ENCODE results near the gene KRT73.

The KRT73 gene

DNA sequence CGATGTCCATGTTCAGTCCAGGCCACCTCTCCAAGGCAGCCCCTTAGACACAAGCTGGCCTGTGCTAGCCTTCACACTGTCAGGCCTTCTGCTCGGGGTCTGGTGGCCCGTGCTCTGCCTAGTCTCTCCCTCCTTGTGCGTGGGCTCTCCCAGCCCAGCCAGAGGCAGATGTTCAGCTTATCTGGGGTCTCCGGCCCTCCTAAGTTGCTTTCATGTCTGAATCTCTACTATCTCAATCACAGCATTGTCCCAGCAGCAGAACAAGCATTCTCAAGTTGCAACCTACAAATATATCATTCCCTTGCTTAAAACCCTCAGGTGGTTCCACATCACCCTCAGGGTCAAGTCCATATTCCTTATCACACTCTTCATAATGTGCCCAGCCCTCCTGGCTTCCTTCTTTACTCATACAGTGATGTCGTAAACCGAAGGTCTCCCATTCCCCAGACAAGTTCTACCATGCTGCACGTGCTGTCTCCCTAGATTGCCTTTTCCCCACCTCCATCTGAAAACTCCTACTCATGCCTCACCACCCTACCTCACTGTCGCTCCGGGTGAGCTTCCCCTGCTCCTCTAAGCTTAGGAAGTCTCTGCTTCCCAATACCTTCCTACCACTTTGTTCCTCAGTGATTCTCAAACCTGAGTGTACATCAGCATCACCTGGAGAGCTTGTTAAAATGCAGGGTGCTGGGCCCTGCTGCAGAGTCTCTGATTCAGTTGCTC lies 1.5 kb downstream of the KRT73 start:
- no peak for FAIRE-seq

GRCh38 chr12:52615912-52616311 lies 2.4 kb downstream of the KRT73 start:
- FAIRE-seq = no peak

GRCh38 chr12:52615208-52615868 lies 3.0 kb downstream of the KRT73 start:
- FAIRE-seq = no peak

DNA sequence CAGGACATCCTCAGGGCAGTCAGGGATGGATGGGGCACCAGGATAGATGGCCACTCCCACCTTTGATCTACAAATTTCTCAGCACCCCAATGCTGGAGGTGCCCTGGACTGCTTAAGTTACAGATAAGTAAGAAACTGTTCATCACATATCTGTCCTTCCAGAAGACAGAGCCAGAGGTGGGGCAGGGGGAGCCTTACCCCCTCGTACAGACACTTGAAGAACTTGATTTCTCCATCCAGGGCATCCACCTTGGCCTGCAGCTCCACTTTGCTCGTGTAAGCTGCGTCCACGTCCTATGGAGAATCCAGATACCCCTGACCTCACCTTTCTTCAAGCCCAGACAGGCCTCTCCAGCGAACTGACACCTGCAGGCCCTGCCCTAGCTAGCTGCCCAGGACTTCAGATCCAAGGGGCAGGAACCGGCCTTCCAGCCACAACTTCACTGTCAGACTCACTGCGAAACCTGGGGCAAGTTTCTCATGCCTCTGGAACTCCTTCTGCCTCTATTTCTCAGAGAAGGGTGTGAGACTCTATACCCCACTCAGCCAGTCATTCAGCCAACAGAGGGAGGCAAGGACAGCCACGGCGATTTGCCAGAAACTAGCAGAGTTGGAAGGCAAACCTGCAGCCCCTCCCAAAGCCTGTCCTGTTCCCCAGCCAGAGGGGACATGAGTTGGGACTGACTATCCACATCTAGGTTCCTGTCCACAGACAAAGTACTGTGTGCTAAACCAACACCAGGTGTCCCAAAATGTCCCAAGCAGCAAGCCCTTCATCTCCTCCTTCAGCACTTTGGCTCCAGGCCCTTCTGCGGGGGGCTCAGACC lies 3.8 kb downstream of the KRT73 start:
- FAIRE-seq = no peak

- no peak for FAIRE-seq
Measured at GRCh38 chr12:52613384-52614030, 4.9 kb downstream of the KRT73 start.

DNA sequence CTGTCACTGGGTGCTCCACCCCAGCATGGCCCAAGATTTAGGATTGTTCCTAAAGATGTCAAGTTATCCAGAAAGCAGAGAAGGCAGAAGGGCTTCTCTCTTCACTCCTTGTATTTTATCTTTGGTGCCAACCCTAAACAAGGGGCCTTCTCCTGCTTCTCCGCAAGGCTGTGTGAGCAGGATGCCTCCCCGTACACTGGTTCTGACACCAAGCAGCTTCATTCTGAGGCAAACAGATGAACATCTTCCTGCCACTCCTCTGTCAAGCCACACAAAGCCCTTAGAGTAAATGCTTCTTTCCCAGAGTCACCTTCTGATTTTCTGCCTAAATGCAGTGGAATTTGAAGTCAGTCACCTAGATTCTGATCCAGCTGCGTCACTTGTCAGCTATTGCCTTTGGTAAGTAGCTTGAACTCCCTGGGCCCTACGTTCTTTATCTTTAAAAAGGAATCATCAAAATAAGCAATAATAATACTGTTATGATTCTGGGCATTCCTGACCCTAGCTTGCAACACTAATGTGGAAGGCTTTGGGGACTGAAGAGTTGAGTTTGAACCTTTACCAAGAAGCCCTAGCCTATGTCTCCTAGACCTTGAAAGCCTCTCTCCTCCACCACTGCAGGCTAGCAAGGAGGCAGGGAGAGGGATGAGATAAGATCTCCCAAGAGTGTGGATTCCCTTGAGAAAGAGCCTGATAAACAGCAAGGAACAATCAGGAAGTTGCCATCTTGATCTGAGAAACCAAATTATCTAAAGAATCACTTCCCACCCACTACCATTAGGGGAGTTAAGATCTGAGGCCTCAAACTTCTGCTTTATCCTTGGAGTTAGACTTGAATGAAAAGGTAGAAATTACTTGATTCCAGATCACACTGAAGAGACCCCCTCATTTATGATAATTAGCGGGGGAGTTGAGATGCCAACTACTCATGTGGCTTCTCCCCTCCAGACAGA lies 5.7 kb downstream of the KRT73 start:
- FAIRE-seq = no peak

- no peak for FAIRE-seq
Measured at GRCh38 chr12:52611080-52611468, 7.3 kb downstream of the KRT73 start.

GRCh38 chr12:52608826-52609630 lies 9.3 kb downstream of the KRT73 start:
- no peak for FAIRE-seq

DNA sequence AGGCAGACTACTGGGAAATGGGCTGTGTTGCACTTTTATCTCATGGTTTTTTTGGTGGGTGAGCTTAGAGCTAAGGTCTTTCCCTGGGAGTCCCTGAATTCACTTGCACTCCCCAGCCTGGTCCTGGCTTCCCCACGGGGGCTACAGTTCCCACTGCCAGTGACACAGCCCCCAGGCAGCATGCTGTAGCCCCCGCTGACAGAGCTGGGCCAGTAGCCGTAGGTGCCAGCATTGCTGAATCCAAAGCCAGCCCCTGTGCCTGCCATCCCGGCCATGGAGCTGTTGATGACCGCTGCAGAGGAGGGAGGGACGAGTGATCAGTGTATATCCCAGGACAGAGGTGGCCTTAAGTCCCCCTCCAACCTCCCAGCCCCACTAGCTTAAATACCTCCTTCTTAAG lies 10.2 kb downstream of the KRT73 start:
- no peak for FAIRE-seq

- no peak for FAIRE-seq
Measured at GRCh38 chr12:52607314-52607713, 11.0 kb downstream of the KRT73 start.

DNA sequence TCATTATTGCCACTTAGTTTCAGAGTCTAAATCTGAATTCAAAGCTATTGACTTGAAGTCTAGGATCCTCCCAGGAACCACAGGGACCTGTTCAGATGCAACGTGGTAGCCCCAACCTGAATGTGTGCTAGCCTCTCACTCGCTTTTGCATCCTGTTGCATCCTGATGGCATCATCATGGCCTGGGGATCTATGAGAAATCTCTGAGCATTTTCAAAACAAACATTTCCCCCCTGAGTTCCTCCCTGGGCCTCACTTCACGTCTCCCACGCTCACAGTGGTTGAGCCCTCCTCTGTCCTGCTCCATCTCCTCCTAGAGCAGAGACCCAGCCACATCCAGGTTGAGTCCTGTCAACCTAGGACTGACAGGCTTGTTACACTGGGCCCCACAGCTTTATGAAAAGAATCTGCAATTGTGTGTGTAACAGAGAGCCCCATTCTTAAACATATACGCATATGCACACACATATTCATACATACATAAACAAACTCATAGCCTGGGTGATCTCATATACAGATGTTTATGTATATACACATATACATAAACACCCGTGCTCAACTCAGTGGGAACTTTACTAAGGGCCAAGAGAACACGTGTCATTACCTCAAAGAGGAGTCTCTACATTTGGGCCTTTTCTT lies 11.7 kb downstream of the KRT73 start:
- FAIRE-seq = no peak

DNA sequence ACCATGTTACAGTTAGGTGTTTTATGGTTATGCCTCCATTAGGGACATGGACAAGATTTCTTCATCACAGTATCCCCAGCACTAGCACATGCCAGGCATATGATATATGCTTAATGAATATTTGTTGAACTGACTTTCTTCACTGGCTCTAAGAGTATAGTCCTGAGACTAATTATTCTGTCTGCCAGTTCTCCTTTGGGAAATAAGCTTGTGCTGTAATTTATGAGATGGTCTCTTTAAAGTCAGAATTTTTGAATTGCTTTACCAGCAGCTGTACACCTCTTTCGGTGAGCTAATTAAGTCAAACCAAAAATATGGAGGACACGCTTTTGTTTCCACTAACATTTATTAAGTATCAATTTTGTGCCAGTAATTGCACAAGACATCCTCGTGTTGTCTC lies 12.3 kb downstream of the KRT73 start:
- FAIRE-seq = no peak

- no peak for FAIRE-seq
Measured at GRCh38 chr12:52605542-52605941, 12.8 kb downstream of the KRT73 start.

GRCh38 chr12:52604859-52605258 lies 13.5 kb downstream of the KRT73 start:
- no peak for FAIRE-seq

DNA sequence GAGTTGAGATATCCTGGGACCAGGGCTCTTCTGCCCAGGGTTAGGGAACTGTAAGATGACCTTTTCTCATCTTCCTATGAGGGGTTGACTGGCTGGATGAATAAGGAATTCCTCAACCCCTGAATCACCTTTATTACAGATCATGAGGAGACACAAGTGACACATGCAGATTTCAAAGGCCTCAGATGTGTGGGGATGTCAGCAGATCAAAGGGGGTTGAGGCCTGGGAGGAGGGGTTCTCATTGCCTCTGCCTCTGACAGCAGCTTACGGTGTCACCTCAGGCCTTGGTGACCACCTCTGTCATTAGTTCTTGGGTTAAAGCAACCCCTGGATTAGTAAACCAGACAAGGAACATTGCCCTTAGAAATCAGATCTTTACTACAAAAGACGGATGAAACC lies 15.0 kb downstream of the KRT73 start:
- FAIRE-seq = no peak

DNA sequence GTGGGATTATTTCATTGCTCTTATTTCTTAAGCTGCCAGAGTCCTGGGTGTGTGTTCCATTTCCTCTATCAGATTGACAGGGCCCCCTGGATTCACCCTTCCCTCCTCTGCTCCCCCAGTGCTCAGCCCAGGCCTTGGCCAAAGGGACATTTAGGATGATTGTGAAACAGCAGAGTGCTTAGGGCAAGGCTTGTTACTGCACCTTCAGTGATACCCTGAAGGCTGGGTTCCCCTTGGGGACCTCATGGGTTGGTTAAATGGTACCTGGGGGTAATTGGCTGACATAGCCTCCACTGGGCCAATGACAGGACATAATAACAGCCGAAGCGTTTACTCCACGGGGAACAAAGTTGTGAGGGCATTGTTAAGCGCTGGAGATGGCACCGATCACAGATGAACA lies 15.8 kb downstream of the KRT73 start:
- FAIRE-seq = no peak

DNA sequence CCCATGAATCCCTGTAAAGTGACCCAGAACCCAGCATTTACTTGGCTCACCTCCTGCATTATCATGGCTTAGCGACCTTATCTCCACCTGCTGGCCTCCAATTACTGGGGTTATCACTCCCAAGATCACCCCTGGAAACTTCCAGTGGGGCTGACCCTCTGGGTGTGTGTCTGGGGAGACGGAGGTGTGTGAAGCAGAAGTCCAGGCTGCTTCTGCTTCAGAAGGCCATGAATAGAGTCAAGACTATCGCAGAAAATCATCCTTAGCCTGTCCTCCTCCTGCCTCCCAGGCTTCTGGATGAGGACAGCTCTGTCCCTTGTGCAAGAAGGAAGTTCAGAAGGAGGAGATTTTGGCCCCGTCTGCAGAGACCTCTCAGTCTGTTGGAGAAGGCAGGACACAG lies 16.7 kb downstream of the KRT73 start:
- FAIRE-seq = no peak

DNA sequence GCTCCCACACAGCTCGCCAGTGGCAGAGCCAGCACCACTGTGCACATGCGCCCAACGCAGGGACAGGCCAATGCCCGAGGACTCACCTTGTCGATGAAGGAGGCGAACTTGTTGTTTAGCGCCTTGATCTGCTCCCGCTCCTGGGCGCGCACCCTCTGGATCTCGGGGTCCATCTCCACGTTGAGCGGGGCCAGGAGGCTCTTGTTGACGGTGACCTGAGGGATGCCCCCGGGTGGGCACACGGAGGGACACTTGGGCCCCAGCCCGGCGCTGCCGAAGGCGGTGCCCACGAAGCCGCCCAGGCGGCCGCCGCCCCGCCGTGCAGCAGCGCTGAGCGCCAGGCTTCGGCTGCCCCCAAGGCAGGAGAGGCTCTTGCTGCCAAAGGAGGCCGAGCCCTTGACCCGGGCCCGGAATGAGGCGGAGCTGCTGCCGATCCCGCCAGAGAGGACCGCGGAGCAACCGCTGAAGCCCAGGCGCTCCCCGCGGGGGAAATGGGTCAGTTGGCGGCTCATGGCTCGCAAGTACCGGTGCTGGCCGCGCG lies 17.3 kb downstream of the KRT73 start, which contains the start of gene KRT72:
TSS of gene KRT72 (minus strand) at position 523 of the 541 bp plus-strand sequence. CDS start at position 512, 11 bp downstream.
- FAIRE-seq = no peak

- no peak for FAIRE-seq
Measured at GRCh38 chr12:52600475-52600874, 17.9 kb downstream of the KRT73 start.

DNA sequence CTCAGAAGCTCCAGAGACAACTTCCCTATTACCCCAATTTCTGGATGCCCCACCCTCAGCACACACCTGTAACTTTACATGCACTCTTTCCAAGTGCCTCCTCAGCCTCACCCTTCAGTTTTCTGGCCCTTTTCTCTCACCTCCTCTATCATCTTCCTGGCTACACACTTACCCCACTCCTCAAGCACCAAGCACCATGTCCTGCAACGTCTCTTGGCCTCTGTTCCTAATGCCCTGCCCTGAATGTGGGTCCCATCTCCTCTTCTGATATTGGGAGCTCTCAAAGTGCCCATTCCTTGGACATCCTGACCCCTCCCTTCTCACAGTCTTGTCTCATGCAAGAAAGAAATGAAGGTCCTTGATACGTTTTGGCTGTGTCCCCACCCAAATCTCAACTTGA lies 18.3 kb downstream of the KRT73 start:
- FAIRE-seq = no peak

All from islet of Langerhans (tissue), 1 donor.